Omental fat pad (tissue), 4 donors: ENCODE results near the gene BLOC1S2. TPM values are rescaled to one million over a fixed set of nuclear protein-coding genes. Genes with fewer than 3 reads are reported as not detected.

ENCODE experiments used
- ATAC-seq: fragments of 150-250 bp; one replicate; pipeline ENCODE4 v1.9.1; 2016; ENCODE audit warnings: mild to moderate bottlenecking, moderate library complexity; ENCODE audit not compliant: low FRiP score
- DNase-seq: peaks from one replicate; pipeline ENCODE4 v3.0.0-alpha.2; 2019; ENCODE audit warnings: low spot score
- CTCF ChIP-seq, 3 donors: fragments of 450-650 bp; IDR thresholded peaks; one replicate each; pipeline ENCODE4 v1.5.1; 2016 to 2017; ENCODE audit warnings: antibody characterized with exemption in 3 of 3, mild to moderate bottlenecking in 3 of 3, moderate library complexity in 2 of 3
- total RNA-seq, 4 donors: library from RNA; depleted of rRNA; stranded (reverse); fragments of >200 nt; gene quantifications; one replicate each; pipeline ENCODE4 v1.1.0, GENCODE V29; 2016

BLOC1S2 gene
- total RNA-seq: 10 to 100 TPM; 27.0 to 32.5 (median 29.5) TPM

GRCh38 chr10:100286051-100287033 lies at the start of gene BLOC1S2:
TSS of gene BLOC1S2 (minus strand) at chr10:100286680. CDS start at chr10:100286659, 21 bp downstream.
- peak; percentile 98 for ATAC-seq
- DNase-seq: peak; percentile 58
- TF ChIP-seq CTCF (IDR thresholded peaks at IDR 0.05): no peak

- no peak for DNase-seq
- TF ChIP-seq CTCF (IDR thresholded peaks at IDR 0.05): no peak
- ATAC-seq: no peak
Measured at GRCh38 chr10:100334762-100335161, 48.3 kb upstream of the BLOC1S2 start.

- no peak for TF ChIP-seq CTCF (IDR thresholded peaks at IDR 0.05)
Measured at GRCh38 chr10:100333661-100334440, 47.4 kb upstream of the BLOC1S2 start.

GRCh38 chr10:100333106-100333505 lies 46.6 kb upstream of the BLOC1S2 start:
- no peak for ATAC-seq
- no peak for DNase-seq
- TF ChIP-seq CTCF (IDR thresholded peaks at IDR 0.05): no peak

More at GRCh38 chr10:100333661-100334440, 47.4 kb upstream of the BLOC1S2 start:
- no peak for DNase-seq
- no peak for ATAC-seq

- TF ChIP-seq CTCF (IDR thresholded peaks at IDR 0.05): no peak
- no peak for DNase-seq
- ATAC-seq: no peak
Measured at GRCh38 chr10:100330079-100330478, 43.6 kb upstream of the BLOC1S2 start, which contains the start of gene PKD2L1. TSS of gene PKD2L1 (minus strand) at chr10:100330228. CDS start at chr10:100330103, 125 bp downstream.

- no peak for TF ChIP-seq CTCF (IDR thresholded peaks at IDR 0.05)
- ATAC-seq (no peak), DNase-seq (no peak)
Measured at GRCh38 chr10:100328198-100328597, 41.7 kb upstream of the BLOC1S2 start.
